Fibroblast of villous mesenchyme (primary cell): ENCODE results near the gene ADGRG6. TPM values are rescaled to one million over a fixed set of nuclear protein-coding genes. Genes with fewer than 3 reads are reported as not detected.
A peak's percentile ranks its signal among the peaks of the same experiment; 100 is the strongest.
"Not testable (repeated sequence)": the region's sequence is repeated elsewhere in the genome, so short reads cannot be mapped to it uniquely, and the experiment has no call there.

Experiments
- DNase-seq: peaks from one replicate; pipeline ENCODE4 v3.0.0-alpha.2; 2010; ENCODE audit warnings: low read depth
- H3K4me3 ChIP-seq: 2 replicates; pipeline ENCODE4 v1.5.1; 2011; ENCODE audit warnings: low read depth, mild to moderate bottlenecking, low read length
- total RNA-seq: library from RNA; depleted of rRNA; stranded (reverse); fragments of >200 nt; gene quantifications from 2 replicates; pipeline ENCODE4 v1.2.3, GENCODE V29; 2012
- TF ChIP-seq, protein P1 (sequence below): IDR thresholded peaks from 2 replicates; pipeline ENCODE4 v1.5.1; 2012; ENCODE audit warnings: low read depth, mild to moderate bottlenecking, low read length; ENCODE audit not compliant: insufficient read depth

The ADGRG6 gene
- total RNA-seq, 1 donor, result 153 TPM

DNA sequence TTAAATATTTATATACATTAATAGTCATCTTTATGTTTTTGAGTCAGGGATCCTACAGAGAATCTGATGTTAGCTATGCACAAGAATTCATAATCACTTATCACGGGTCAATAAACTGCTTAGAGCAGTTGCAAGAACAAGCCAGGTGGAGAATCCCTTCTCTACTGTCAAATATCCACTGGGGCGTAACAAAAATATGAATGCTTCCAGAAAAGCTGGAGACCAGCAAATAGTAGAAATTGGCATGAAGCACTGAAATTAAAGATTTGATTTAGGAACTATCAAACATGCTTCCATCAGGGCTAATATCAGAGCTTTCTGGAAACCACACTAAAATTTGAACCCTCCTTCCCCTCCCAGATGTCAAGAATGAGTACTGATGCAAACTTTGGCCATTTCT, 37.3 kb downstream of the ADGRG6 start:
- H3K4me3 ChIP-seq, result no peak overlapping the region

DNA sequence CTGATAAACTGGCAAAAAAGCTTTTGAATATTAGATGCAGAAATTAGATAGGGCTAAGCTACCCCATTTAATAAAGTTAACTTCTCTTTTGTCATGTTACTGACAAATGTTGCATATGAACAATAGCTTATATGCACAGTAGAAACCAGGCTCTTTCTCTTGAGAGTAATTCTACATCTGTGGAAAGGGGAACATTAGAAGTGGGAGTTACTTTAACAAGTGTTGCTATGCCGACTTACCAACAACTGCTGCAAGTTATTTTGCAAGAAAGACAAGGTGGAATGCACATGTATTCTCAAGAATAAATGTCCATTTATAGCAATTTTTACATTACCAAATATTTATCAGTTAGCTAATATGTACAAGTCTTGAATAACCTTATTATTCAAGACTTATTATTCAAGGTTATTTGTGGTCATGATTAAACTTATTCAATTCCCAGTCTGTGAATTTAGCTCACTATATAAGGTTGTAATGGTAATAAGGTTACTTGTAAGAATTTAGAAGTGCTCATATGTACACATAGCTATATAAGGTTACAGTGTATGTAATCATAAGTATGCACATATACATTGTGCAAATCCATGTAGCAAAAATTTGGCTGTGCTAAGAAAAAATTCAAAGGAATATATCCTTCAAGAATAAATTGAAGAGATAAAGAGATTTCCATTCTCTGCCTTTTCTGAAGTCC, 38.3 kb downstream of the ADGRG6 start:
- TF ChIP-seq, protein P1, sequence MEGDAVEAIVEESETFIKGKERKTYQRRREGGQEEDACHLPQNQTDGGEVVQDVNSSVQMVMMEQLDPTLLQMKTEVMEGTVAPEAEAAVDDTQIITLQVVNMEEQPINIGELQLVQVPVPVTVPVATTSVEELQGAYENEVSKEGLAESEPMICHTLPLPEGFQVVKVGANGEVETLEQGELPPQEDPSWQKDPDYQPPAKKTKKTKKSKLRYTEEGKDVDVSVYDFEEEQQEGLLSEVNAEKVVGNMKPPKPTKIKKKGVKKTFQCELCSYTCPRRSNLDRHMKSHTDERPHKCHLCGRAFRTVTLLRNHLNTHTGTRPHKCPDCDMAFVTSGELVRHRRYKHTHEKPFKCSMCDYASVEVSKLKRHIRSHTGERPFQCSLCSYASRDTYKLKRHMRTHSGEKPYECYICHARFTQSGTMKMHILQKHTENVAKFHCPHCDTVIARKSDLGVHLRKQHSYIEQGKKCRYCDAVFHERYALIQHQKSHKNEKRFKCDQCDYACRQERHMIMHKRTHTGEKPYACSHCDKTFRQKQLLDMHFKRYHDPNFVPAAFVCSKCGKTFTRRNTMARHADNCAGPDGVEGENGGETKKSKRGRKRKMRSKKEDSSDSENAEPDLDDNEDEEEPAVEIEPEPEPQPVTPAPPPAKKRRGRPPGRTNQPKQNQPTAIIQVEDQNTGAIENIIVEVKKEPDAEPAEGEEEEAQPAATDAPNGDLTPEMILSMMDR, result no peak
- no peak overlapping the region for H3K4me3 ChIP-seq

More for the DNA sequence above, 37.3 kb downstream of the ADGRG6 start:
- no peak for DNase-seq
- TF ChIP-seq, protein P1, result no peak

DNA sequence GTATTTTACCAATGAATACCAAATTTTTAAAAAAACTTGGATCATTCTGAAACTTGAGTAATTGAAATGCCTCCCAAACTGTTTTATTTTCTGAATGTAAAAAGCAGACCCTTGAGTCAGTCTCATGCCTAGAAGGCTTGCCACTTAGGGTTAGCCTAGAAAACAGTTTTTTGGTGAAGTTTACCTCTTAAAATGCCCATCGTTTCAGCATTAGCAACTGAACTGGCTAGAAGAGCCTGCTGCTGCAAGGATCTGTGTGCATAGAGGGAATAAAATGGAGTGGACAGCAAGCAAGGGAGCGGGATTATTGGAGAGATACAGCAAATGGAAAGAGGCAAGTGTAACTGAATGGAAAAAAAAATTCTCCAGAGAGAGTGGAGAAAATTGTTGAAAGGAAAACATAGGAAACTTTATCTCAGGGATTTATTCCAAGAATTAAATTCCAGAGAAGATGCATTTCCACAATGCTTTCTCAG, 40.1 kb downstream of the ADGRG6 start:
- H3K4me3 ChIP-seq, result no peak overlapping the region
- no peak for DNase-seq
- TF ChIP-seq, protein P1, result no peak

More for the DNA sequence above, 38.3 kb downstream of the ADGRG6 start:
- DNase-seq, result no peak

DNA sequence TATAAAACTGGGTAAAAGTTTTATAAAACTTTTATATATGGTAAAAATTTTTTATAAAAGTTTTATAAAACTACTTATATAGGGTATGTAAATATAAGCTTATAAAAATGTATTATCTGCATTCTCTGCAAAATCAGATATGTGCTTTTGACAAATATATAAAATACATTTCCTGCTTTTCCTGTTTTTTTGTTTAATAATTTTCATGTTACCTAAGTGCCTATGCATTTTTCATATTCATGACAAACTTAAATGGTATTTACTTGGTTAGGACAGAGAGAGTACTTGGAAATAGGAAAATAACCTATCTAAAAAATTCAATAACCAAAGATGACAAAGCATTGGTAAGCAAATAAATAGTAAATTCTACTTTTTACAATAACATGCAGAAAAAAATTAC, 41.2 kb downstream of the ADGRG6 start:
- DNase-seq, result no peak
- no peak overlapping the region for H3K4me3 ChIP-seq
- TF ChIP-seq, protein P1, result no peak

DNA sequence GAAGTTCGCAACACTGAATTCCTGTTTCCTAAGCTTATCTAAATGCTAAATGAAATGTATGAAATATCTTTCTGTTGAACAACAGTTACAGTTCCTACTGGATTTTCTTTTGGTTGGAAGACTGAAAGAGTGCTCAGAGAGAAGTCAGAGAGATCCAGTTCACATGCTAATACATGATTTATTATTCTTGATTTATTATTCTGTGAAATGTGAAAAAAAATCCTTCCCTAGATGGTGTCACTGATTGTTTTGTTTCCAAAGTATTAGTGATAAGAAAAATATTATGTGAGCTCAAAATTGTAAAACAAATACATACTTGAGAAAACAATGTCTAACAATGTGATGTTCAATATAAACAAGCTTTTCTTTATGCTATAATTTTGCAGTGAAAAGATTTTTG, 42.1 kb downstream of the ADGRG6 start:
- H3K4me3 ChIP-seq, result no peak overlapping the region
- TF ChIP-seq, protein P1, result no peak
- no peak for DNase-seq

DNA sequence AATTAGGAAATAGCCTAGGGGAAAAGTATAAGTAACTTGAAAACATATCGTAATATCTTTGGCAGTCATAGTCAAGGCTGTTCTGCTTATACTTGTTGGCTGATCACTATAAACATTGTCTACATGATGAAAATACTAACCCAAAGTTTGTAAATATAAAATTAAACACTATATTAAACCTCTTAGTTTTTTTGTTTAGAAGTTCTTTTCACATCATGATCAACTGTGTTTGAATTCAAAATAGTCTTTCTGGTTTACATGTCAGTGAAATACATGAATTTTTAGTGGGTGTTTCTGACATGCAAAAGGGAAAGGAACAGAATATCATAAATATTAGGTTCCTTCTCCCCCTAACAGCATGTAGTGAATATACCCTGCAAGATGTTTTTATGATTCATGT, 43.5 kb downstream of the ADGRG6 start:
- DNase-seq, result peak; percentile 42
- TF ChIP-seq, protein P1, result no peak

DNA sequence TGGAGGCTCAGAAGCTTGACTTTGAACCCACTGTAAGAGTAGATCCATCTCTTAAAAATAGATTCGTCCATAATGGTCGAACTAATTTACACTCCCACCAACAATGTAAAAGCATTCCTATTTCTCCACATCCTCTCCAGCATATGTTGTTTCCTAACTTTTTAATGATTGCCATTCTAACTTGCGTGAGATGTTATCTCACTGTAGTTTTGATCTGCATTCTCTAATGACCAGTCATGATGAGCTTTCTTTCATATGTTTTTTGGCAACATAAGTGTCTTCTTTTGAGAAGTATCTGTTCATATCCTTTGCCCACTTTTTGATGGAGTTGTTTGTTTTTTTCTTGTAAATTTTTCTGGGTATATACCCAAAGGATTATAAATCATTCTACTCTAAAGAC, 44.4 kb downstream of the ADGRG6 start:
- peak; percentile 30 for DNase-seq
- not testable (repeated sequence) for H3K4me3 ChIP-seq

More for the DNA sequence above, 43.5 kb downstream of the ADGRG6 start:
- no peak overlapping the region for H3K4me3 ChIP-seq
